Measurements from ENCODE around the gene AKAP6.

The AKAP6 gene

DNA sequence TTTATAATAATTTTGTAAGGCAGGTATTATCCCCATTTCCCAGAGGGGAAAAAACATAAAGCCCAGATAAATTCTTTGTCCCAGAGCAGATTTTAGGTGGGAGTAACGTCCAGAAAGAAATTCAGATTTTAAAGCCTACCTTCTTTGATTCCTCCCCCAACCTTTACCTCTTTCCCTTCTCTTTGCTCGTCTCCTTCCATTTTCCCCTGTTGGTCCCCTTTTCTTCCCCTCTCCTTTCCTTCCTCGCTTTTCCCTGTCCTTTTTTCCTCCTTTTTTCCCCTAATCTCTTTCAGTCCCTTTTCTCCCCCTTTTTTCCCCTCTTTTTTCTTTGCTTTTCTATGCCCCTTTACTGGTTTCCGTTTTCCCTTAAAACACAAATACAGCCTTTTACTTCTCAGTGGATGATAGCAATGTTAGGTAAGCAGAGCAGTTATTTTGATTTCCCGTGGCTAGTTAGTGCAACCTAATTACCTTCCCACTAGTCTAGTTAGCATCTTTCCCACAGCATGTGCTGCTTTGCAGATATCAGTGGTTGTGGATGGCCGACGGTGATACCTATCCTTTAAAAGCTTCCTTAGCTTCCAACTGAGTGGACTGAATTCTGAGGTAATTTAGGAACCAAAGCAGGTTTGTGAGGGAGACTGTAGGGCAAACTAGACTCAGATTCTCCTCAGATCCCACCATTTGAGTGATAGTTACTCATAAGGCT lies 10.9 kb upstream of the AKAP6 start:
- Histone ChIP-seq H3K4me1 (ENCODE audit: insufficient read depth, low read length) (no peaks in the 10 kb centered on the region), H3K36me3 (ENCODE audit: insufficient read depth, low read length) (no peaks in the 10 kb centered on the region), H3K9me3 (ENCODE audit: control insufficient read depth, insufficient read depth, low read length) (no peaks in the 10 kb centered on the region), H3K9ac (ENCODE audit: low read depth, low read length) (no peak overlapping the region)

DNA sequence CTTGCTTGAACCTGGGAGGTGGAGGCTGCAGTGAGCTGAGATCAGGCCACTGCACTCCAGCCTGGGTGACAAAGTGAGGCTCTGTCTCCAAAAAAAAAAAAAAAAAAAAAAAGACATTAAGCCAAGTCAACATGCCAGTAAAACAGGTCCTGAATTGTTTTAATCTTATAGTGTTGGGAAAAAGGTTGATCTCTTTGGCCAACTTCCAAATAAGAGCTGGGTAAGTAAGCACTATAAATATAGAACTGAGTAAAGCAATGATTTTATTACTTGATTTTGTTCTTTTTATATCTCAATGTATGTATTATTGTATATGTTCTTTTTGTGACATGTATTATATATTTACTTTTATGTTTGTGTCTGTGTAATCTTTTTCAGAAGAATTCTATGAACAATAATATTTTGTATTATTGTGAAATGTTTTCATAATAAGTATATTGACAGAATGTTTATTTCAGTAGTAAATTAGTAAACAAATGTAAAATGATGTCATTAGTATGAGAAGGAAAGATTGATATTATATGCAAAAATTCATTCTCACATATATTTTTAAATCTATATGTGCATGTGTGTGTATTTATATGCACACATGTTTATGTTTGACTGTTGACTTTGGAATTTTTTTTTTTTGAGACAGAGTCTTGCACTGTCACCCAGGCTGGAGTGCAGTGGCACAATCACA lies 9.6 kb upstream of the AKAP6 start:
- Histone ChIP-seq H3K36me3 (ENCODE audit: insufficient read depth, low read length) (no peaks in the 10 kb centered on the region), H3K9me3 (ENCODE audit: control insufficient read depth, insufficient read depth, low read length) (no peaks in the 10 kb centered on the region), H3K9ac (ENCODE audit: low read depth, low read length) (no peak overlapping the region), H3K4me1 (ENCODE audit: insufficient read depth, low read length) (no peaks in the 10 kb centered on the region)

DNA sequence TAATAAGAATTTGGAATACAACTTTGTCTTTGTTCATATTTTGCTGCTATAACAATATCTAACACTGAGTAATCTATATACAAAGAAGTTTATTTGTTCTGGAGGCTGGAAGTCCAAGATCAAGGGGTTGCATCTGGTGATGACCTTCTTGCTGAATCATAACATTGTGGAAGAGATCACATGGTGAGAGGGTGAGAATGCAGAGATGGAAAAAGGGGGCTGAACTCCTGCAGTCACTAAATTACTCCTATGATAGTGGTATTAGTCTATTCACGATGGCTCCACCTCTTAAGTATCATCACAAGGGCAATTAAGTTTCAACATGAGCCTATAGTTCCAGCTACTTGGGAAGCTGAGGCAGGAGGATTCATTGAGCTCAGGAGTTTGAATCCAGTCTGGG lies 4.5 kb upstream of the AKAP6 start:
- H3K9ac ChIP-seq (ENCODE audit: low read depth, low read length) = no peak overlapping the region
- no peaks in the 10 kb centered on the region for H3K36me3 ChIP-seq (ENCODE audit: insufficient read depth, low read length)
- no peaks in the 10 kb centered on the region for H3K4me1 ChIP-seq (ENCODE audit: insufficient read depth, low read length)
- H3K9me3 ChIP-seq (ENCODE audit: control insufficient read depth, insufficient read depth, low read length) = no peaks in the 10 kb centered on the region

DNA sequence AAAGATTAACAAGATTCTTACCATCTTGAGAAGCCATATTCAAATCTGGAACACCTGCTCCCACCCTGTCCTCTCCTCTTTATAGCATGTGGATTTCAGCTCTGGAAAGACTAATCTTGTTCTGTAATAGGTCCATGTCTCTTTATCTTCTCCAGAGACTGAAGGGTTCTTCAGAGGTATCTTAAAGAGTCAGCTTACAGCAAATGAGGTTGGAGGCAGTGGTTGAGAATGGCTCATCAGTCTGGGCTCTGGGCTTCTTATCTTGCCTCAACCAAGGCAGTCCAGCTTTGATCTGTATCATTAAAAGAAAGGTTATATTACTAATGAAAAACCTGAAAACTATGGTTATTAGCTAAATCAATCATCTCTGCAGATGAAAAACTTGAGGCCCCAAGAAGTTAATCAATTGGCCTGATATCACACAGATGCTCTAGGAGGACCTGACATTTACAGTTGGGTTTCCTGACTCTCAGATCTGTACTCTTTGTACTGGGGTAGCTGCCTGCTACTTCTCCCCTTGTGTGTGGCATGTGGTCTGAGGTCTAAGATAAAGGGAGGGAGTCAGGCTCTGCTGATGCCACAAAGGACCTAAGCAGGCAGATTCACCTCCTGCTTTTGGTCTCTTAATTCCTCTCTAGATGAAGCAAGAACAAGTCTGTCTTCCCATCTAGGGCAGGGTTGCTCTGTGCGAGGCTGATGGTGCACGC lies 1.7 kb upstream of the AKAP6 start:
- no peaks in the 10 kb centered on the region for H3K9me3 ChIP-seq (ENCODE audit: control insufficient read depth, insufficient read depth, low read length)
- no peaks in the 10 kb centered on the region for H3K36me3 ChIP-seq (ENCODE audit: insufficient read depth, low read length)
- H3K9ac ChIP-seq (ENCODE audit: low read depth, low read length) = no peak overlapping the region
- peaks cover 7% of the 10 kb centered on the region; the same call in 1 of the 2 replicates for H3K4me1 ChIP-seq (ENCODE audit: insufficient read depth, low read length)

DNA sequence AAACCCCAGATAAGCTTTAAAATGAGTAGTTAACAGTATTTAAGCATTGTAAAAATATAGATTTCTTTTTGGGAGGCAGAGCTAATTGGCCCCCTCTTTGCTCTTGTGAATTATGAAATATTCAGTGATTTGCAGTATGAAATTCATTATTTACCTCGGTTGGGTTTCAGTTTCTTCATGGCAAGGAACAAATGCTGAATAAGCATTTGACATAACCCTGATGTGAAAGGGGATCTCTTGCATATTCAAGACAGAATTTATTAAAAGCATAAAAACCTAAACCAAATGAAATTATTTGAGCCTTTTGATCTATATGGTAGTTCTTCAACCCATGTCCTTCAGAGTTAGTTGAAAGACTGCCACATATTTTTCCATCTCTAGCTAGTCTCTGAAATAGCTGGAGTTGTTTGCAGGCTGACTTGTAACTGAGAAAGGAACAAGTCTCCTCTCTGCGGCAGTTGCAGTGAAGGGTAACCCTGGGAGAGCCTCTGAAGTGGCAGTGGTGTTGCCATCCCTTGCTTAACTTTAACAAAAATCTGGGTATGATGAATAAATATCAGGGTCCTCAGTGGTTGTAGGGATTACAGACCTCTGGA lies 690 bp downstream of the AKAP6 start:
- Histone ChIP-seq H3K4me1 (ENCODE audit: insufficient read depth, low read length) (peaks cover 7% of the 10 kb centered on the region; the same call in 1 of the 2 replicates), H3K9me3 (ENCODE audit: control insufficient read depth, insufficient read depth, low read length) (no peaks in the 10 kb centered on the region), H3K36me3 (ENCODE audit: insufficient read depth, low read length) (no peaks in the 10 kb centered on the region), H3K9ac (ENCODE audit: low read depth, low read length) (no peak overlapping the region)

DNA sequence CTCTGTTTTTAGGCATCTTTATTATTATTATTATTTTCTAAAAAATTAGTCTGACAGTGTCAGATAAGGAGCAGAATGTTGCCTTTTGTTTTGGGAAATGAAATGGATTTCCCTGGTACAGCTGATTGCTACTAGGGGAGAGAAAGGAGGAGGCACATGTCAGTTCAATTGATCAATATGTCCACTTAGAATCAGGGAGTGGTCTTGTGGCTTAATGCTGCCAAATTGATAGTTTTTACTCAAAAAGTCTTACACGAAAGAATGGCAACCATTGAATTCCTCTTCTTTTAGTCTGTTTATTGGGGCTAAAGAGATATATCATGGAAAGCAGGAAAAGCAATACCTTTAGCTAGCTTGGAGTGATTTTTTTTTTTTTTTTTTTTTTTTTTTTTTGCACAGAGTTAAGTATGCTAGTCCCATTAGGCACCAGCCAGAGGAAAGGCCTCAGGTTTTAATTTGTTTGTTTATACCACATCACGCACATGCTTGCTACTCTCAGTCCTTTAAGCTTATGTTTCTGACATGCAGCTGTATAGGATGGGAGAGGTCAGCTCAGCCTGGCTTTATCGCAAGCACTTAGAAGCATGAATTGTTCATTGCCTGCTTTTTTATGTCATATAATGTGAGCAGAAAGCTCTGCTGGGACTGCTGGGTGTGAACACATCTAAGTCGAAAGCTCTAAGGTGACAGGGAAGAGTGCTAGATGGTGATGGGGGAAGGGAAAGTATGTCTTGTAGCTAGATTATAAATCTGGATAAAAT lies 1.4 kb downstream of the AKAP6 start:
- Histone ChIP-seq H3K4me1 (ENCODE audit: insufficient read depth, low read length) (peaks cover 10% of the 10 kb centered on the region; the same call in 1 of the 2 replicates), H3K9ac (ENCODE audit: low read depth, low read length) (no peak overlapping the region), H3K9me3 (ENCODE audit: control insufficient read depth, insufficient read depth, low read length) (no peaks in the 10 kb centered on the region), H3K36me3 (ENCODE audit: insufficient read depth, low read length) (no peaks in the 10 kb centered on the region)

DNA sequence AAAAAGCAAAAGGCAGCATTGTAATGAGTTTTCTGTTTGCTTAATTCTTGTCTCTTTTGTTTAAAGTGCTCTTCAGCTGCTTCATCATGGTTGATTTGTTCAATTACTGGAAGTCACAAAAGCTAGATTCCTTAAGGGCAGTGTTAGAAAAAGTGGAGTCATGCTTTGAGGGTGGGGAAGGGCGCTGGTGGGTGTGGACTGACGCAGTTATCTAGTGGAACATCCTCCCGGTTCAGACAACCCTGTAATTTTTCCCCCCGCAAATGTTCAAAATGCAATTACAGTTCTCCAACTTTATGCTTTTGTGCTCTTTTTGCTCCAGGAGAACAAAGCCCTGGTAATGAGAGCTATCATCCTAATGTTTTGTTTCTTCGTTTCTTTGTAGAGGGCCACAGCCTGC lies 2.1 kb downstream of the AKAP6 start:
- H3K9me3 ChIP-seq (ENCODE audit: control insufficient read depth, insufficient read depth, low read length) = no peaks in the 10 kb centered on the region

DNA sequence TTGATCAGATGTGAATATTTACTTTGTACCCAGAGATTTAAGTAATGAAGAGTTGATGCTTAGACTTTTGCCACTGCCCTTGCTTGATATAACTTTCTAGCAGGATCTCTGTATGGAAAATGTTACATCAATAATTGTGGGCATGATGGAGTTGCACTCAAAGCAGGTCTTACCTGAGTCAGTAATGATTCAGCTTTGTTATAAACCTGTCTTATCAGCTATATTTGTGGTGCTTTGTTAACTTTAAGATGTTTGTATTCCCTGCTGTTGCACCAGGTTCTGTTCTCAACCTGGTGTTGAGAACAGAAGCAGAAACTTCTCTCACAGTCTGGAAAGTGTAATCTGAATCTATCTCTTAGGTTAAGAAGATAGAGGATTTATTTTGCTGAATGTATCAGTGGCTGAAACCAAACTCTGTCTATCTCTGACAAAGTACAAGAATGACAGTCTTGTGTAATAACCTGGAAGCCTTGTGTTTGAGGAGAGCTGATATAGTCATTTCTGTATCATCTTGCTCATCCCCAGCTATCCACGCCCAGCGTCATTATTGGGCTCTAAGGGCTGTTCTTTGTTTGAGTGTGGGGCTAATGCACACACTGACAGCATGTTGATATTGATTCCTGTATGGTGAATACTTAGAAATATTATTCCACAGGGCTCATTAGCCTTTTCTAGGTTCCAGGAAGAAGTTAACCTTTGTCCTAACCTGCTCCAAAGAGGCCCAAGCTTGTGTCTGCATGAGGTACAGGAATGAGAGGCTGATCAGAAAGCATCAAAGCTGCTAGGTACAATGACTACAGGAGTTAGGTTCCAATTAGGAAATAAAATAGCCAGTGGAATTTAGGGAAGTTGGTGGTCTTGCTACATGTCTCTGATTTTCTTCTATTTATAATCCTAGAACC lies 3.6 kb downstream of the AKAP6 start:
- Histone ChIP-seq H3K36me3 (ENCODE audit: insufficient read depth, low read length) (no peaks in the 10 kb centered on the region), H3K9me3 (ENCODE audit: control insufficient read depth, insufficient read depth, low read length) (no peaks in the 10 kb centered on the region), H3K9ac (ENCODE audit: low read depth, low read length) (no peak overlapping the region), H3K4me1 (ENCODE audit: insufficient read depth, low read length) (peaks cover 11% of the 10 kb centered on the region; the same call in 1 of the 2 replicates)

More for the DNA sequence above, 2.1 kb downstream of the AKAP6 start:
- Histone ChIP-seq H3K4me1 (ENCODE audit: insufficient read depth, low read length) (peaks cover 11% of the 10 kb centered on the region; the same call in 1 of the 2 replicates), H3K9ac (ENCODE audit: low read depth, low read length) (no peak overlapping the region), H3K36me3 (ENCODE audit: insufficient read depth, low read length) (no peaks in the 10 kb centered on the region)

DNA sequence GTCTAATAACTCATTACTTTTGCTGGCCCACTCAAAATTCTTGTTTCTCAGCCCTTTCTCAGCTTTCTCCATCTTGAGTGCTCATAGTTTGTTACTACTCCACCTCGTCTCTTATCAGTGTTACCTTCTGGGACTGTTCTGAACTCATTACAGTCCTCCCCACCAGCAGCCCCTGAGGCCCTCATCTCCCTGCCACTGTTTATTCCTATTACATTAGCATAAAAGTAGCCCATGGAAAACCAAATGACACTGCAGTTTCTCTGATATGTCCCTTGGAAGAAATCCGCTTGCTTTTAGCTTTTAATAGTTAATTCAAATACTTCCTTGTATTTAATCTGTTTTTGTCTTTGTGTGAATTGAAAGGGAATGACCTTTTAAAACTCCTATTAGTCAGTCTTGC lies 7.6 kb downstream of the AKAP6 start:
- Histone ChIP-seq H3K36me3 (ENCODE audit: insufficient read depth, low read length) (no peaks in the 10 kb centered on the region), H3K9me3 (ENCODE audit: control insufficient read depth, insufficient read depth, low read length) (no peaks in the 10 kb centered on the region), H3K9ac (ENCODE audit: low read depth, low read length) (no peak overlapping the region), H3K4me1 (ENCODE audit: insufficient read depth, low read length) (peaks cover 4% of the 10 kb centered on the region; the same call in 1 of the 2 replicates)

DNA sequence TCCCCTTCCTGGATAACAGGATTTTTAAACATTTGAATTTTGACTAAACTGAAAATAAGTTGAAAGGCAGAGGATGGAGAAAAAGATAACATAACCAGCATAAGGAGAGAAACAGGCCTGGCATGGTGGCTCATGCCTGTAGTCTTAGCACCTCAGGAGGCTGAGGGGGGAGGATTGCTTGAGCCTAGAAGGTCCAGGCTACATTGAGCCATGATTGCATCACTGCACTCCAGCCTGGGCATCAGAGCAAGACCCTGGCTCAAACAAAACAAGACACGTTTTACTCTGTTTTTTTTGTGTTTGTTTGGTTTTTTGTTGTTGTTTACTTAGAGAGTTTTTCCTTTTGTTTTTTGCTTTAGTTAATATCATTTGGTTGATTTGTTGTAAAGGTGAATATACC lies 8.7 kb downstream of the AKAP6 start:
- Histone ChIP-seq H3K9ac (ENCODE audit: low read depth, low read length) (no peak overlapping the region), H3K4me1 (ENCODE audit: insufficient read depth, low read length) (peaks cover 10% of the 10 kb centered on the region), H3K36me3 (ENCODE audit: insufficient read depth, low read length) (no peaks in the 10 kb centered on the region), H3K9me3 (ENCODE audit: control insufficient read depth, insufficient read depth, low read length) (no peaks in the 10 kb centered on the region)

DNA sequence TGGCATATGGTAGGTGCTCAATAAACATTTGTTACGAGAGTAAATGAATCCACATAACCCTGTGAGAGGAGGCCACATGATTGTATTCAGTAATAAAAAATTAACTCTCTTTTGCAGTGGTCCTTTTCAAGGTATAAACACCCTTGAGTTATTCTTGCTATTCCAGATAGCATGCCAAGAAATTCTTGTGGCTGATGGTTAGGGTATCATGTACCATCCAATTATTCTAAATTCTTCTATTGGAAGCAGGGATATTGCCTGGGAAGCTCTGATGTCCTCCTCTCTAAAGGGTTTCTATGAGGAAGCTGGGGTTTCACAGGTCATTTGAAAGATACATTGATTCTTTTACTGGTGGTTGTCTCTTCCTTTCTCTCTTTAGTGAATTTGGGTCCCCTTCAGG lies 10.1 kb downstream of the AKAP6 start:
- Histone ChIP-seq H3K36me3 (ENCODE audit: insufficient read depth, low read length) (no peaks in the 10 kb centered on the region), H3K9me3 (ENCODE audit: control insufficient read depth, insufficient read depth, low read length) (no peaks in the 10 kb centered on the region)

DNA sequence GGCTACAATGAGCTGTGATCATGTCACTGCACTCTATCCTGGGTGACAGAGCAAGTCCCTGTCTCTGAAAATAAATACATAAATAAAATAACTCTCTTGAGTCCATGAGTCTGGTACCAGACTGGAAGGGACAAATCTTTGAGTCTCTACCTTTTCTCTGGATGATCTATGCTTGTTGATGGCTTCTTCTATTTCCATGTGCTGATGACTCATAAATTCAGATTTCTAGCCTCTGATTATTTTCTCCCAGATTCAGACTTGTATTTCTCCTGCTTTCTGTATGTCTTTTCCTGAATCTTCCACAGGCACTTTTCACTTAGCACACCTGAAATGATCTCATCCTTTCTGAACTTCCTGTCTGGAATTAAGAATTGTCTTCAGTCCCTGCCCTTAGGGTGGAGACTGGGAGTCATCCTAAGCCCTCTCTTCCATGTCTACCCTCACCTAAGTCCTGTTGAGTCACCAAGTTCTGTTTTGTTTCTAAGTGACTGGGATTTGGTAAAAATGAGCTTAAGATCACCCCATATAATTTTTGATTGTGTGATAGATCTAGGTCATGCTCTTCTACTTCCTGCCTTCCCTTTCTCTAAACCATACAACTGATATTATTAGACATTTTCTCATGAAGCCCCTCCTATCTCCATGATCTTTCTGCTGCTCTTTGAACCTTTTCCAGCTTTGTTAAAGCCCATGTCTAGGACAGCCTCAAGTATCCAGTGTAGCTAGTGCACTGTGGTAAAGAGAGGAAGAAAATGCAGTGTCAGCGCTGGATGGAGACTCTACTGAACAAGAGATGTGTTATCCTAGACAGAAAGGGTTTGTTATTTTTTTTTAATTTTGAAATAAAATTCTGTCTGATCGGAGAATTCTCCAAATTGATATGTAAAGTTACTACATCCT lies 13.1 kb downstream of the AKAP6 start:
- Histone ChIP-seq H3K4me1 (ENCODE audit: insufficient read depth, low read length) (peaks cover 16% of the 10 kb centered on the region), H3K9ac (ENCODE audit: low read depth, low read length) (no peak overlapping the region), H3K36me3 (ENCODE audit: insufficient read depth, low read length) (no peaks in the 10 kb centered on the region), H3K9me3 (ENCODE audit: control insufficient read depth, insufficient read depth, low read length) (no peaks in the 10 kb centered on the region)

More for the DNA sequence above, 10.1 kb downstream of the AKAP6 start:
- H3K4me1 ChIP-seq (ENCODE audit: insufficient read depth, low read length) = peaks cover 15% of the 10 kb centered on the region
- H3K9ac ChIP-seq (ENCODE audit: low read depth, low read length) = no peak overlapping the region

Measured in ES-I3 (cell line).